Suprapubic skin (tissue), 3 donors: ENCODE data around the gene DNLZ.

Experiments used
- EP300 ChIP-seq: sonication (generic); formaldehyde crosslinking; IDR thresholded peaks from one replicate; pipeline ENCODE4 v1.6.1; 2017; ENCODE audit warnings: antibody characterized with exemption
- POLR2A ChIP-seq, 2 donors: fragments of 450-650 bp; IDR thresholded peaks; one replicate each; pipeline ENCODE4 v1.6.1; 2017; ENCODE audit warnings: antibody characterized with exemption in 2 of 2, mild to moderate bottlenecking in 2 of 2, moderate library complexity in 2 of 2
- TF ChIP-seq, protein P1 (sequence below), 2 donors: fragments of 200-600 bp in 1 of 2; fragments of 450-650 bp in 1 of 2; sonication (generic) in 1 of 2; IDR thresholded peaks; one replicate each; pipeline ENCODE4 v1.5.1; 2016 to 2019; ENCODE audit warnings: antibody characterized with exemption in 2 of 2, mild to moderate bottlenecking in 1 of 2, moderate library complexity in 1 of 2

DNA sequence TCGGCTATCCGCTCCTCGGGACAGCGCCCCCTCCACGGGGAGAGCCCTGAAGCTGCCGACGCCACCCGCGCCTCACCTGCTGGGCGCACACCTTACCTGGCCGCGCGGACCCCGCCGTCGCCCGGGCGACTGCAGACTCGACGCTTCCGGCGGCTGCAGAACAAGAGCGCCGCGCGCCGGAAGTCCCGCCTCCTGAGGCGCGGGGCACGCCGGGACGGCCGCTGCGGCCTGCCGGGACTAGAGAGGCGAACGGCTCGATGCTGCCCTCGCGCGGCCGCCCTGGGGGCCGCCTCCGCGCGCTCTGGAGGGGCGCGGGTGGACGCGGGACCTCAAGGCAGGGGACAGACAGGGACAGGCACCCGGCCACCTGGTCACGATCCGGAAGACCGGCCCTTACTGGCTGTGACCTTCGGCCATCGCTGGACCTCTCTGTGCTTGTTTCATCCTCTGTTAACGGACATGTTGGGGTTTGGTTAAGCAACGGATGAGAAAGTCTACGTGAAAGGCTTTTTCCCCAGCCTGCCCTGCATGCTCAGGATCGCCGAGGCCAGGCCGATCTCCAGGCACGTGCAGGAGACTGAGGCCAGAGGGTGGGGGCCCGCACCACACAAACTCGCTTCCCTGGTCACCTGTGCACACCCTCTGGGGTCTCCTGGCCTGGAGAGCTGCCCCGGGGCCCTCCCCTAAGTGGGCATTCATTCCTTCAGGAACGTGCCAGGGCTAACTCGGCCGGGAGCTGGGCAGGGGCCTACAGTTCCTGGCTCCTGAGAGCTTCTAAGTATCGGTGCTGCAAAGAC lies 36.7 kb upstream of the DNLZ start, which contains the start of gene SNAPC4:
- TF ChIP-seq, protein P1, sequence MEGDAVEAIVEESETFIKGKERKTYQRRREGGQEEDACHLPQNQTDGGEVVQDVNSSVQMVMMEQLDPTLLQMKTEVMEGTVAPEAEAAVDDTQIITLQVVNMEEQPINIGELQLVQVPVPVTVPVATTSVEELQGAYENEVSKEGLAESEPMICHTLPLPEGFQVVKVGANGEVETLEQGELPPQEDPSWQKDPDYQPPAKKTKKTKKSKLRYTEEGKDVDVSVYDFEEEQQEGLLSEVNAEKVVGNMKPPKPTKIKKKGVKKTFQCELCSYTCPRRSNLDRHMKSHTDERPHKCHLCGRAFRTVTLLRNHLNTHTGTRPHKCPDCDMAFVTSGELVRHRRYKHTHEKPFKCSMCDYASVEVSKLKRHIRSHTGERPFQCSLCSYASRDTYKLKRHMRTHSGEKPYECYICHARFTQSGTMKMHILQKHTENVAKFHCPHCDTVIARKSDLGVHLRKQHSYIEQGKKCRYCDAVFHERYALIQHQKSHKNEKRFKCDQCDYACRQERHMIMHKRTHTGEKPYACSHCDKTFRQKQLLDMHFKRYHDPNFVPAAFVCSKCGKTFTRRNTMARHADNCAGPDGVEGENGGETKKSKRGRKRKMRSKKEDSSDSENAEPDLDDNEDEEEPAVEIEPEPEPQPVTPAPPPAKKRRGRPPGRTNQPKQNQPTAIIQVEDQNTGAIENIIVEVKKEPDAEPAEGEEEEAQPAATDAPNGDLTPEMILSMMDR (IDR thresholded peaks at IDR 0.05), result peak; percentile 91 to 99
- TF ChIP-seq EP300 (no peak), POLR2A (IDR thresholded peaks at IDR 0.05) (no peak)
